Measurements from ENCODE around the gene BEND4. TPM values are rescaled to one million over a fixed set of nuclear protein-coding genes. Genes with fewer than 3 reads are reported as not detected.

BEND4 gene
- total RNA-seq, 4 donors from 2014 or later: 0.27 to 2.6 (median 1.2) TPM

Other genes starting within 250 kb of the BEND4 start
- 10 to 100 TPM; 41.8 to 59.3 (median 54.9) TPM for gene TMEM33, start 217.2 kb downstream of the BEND4 start, total RNA-seq
- under 1 TPM in 2 of 4 donors, not detected in 2; 0.14 to 0.32 TPM for gene DCAF4L1, start 170.9 kb downstream of the BEND4 start, total RNA-seq
- gene SLC30A9, start 162.1 kb downstream of the BEND4 start, total RNA-seq: 10 to 100 TPM; 42.6 to 59.8 (median 47.9) TPM
- 1 to 10 TPM in 3 of 4 donors, not detected in 1; 1.1 to 1.7 (median 1.6) TPM for gene SHISA3, start 244.8 kb upstream of the BEND4 start, total RNA-seq

Measured in transverse colon (tissue), 4 donors.